Stimulated activated CD8-positive, alpha-beta memory T cell treated with anti-CD3 and anti-CD28 coated beads, Interleukin-15, amount 100 ng/mL, for 1 hour (primary cell): Measurements from ENCODE around the gene ENTREP1.

Experiments used
- DNase-seq: peaks from one replicate; pipeline ENCODE4 v3.0.0-alpha.2; 2020; ENCODE audit warnings: low read depth

The ENTREP1 gene

DNA sequence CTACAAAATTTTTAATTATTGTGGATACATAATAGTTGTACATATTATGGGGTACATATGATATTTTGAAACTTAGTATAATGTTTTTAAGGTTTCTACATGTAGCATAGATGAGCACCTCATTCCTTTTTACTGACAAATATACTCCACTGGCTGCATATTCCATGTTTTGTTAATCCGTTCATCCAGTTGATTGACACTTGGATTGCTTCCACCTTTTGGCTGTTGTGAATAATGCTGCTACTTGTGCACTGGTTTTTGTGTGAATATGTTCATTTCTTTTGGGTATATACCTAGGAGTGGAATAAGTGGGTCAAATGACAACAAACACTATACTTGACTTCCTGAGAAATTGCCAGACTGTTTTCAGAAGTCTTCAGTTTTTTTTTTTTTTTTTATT lies 2.8 kb upstream of the ENTREP1 start:
- no peak for DNase-seq

GRCh38 chr9:69323861-69324260 lies 1.2 kb upstream of the ENTREP1 start:
- DNase-seq = no peak

- no peak for DNase-seq
These were observed 596 bp downstream of the ENTREP1 start for GRCh38 chr9:69325409-69326212.

GRCh38 chr9:69326261-69326660 lies 1.2 kb downstream of the ENTREP1 start:
- no peak for DNase-seq

- no peak for DNase-seq
These were observed 5.6 kb downstream of the ENTREP1 start for GRCh38 chr9:69330580-69330979.

DNA sequence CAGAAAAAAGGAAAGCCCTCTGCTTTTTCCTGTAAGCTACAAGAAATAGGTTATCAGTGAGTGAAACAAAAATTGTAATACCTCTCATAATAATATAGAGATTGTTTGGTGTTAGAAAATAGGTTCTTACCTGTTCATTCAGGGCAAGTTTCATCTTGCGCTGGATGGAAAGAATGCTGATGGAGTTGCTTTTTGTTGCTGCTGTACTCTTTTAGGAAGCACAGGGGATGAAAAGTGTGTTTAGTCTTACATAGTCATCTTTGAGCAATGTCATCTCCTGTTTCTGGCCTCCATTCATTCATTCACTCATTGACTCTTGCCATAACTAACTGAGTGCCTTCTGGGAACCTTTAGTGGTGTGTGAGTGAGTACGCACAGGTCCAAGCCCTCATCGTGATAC lies 6.4 kb downstream of the ENTREP1 start:
- no peak for DNase-seq

GRCh38 chr9:69332067-69332685 lies 7.2 kb downstream of the ENTREP1 start:
- no peak for DNase-seq

GRCh38 chr9:69333716-69334115 lies 8.7 kb downstream of the ENTREP1 start:
- DNase-seq = no peak

DNA sequence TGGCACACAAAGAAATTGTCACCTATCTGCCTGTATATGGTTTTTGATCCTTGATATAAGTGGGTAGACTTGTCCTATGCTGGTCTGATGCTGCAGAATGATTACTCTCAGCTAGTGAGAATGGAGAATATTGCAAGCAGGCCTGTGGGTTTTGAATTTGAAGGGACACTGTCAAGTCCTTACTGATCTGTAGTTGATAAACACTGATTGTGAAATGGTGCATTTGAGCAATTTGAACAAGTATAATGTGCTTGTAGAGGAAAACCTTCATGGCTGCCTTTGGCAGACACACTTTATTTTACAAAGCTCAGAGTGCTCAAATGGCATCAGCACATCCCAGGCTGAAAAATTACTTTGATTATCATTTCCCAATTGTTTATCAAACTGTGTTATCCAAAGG lies 9.3 kb downstream of the ENTREP1 start:
- DNase-seq = no peak

DNA sequence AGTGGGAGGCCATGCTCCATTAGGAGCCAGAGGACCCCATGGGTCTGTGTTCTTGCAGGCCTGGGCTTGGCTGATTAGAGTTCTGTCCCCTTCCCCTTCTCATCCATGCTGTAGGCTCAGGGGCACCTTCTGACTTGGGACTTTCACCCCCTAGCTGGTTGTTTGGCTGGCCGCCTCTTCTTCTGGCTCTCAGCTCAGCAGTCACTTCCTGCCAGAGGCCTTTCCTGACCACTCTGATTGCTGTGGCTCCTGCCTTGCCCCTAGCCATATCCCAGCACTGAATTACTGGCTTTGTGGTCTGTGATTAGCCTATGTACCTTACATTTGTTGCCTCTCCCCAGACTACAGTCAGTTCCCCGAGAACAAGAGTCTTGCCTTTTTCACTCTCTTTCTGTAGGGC lies 14.6 kb downstream of the ENTREP1 start:
- DNase-seq = no peak

DNA sequence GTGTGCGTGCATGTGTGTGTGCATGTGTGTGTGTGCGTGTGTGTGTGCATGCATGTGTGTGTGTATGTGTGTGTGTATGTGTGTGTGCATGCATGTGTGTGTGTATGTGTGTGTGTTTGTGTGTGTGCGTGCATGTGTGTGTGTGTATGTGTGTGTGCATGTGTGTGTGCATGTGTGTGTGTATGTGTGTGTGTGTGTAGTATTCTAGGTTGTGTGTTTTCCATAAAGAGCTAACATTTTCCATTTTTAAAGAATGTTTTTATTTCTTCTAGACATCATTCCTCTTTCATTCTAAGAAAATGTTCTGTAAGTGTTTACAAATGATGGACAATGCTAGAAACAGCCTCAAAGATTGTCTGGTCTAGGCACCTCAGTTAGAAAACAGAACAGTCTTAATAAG lies 15.6 kb downstream of the ENTREP1 start:
- DNase-seq = no peak

DNA sequence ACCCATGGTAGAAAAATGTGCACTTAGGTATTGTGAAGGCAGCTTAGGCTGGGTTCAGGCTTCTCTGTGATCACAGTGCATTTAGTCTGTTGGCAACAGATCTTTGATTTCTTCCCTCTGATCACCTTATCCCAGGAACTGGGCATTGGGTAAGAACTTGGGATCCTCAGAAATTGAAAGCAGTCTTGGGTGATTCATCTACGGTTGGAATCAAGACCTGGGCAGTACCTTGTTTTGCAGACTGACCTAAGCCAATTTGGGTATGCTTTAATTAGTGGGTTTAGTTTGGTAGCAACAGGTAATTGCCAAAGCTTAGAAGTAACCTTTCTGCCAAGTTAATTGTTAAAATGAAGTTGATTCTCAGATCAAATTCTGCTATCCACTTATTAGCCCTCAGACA lies 17.8 kb downstream of the ENTREP1 start:
- DNase-seq = no peak

DNA sequence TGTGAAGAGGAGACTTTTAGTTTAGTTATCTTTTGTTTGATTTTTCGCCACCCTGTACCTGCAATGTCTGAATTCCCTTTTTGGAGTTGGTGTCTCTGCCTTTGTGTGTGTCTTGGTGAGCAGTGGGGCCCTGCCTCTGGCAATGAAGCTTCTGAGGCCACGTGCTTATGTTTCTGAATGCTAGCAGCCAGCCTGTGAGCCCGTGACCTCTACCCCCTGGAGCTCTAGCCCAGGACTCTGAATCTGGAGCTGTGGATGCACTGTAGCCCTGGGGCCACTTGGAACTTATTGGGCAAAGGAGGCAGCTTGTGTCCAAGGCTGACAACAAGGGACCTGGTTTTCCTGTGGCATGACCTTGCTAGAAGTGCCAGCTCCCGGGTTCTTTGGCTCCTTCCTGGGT lies 19.4 kb downstream of the ENTREP1 start:
- DNase-seq = no peak

DNA sequence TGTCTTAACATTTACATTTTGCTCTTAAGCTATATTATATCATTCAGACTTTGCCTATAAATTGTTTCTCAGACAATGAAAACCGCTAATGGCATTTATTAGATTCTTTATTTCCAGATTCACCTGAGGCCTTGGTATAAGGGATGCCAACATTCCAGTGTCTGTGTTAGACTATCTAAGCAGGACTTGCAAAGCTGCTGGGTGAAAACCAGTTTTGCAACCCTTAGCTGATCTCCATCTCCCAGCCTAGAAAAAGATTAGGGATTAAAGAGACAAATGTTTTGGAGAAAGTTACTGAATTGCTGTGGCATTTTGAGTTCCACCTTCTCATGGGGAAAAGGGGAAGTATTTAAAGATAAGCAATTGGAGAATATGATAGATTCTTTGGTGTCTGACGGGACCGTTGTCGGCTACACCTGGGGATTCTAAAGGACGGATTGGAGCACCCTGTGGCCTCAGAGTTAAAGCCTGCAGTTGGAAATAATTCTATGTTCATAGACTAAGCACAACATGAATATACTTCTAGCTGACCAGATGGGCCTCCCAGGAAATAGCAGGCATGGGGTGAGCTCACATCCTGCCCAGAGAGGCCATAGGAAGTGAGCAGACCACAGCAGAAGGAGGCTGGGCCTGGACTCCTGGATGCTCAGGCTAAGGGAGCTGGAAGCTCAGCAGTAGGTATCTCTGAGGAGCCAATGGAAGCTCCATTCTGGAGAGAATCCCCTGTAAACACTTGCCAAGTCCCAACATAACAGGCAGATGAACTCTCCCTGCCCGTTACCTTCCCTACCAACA lies 21.8 kb downstream of the ENTREP1 start:
- DNase-seq = no peak

GRCh38 chr9:69347607-69348006 lies 22.6 kb downstream of the ENTREP1 start:
- DNase-seq = no peak

DNA sequence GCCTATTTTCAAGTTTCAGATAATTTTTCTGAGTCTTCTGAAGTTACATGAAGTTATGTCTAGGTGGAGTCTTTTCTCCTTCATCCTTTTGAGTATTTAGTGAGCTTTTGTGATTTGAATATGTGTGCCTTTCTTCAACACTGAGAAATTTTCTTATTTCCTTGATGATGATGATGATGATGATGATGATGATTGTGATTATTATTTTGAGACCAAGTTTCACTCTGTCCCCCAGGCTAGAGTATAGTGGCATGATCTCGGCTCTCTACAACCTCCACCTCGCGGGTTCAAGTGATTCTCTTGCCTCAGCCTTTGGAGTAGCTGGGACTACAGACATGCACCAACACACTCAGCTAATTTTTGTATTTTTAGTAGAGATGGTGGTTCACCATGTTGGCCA lies 26.2 kb downstream of the ENTREP1 start:
- no peak for DNase-seq

DNA sequence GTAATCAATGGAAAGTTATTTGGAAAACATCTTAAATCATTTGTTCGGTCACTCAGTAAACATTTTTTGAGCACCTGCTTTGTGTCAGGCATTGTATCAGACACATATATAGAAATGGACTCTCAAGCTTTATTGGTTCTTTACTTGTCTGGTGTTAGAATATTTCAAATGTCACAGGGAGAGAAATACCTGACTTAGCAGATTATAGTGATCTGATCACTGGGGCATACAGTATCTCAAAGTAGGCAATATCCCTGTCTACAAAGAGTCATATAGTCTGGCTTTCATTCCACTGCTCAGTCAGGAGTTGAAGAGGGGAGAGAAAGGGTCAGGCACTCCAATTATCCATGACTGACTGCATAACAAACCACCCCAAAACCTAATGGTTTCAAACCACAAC lies 30.2 kb downstream of the ENTREP1 start:
- DNase-seq = no peak

DNA sequence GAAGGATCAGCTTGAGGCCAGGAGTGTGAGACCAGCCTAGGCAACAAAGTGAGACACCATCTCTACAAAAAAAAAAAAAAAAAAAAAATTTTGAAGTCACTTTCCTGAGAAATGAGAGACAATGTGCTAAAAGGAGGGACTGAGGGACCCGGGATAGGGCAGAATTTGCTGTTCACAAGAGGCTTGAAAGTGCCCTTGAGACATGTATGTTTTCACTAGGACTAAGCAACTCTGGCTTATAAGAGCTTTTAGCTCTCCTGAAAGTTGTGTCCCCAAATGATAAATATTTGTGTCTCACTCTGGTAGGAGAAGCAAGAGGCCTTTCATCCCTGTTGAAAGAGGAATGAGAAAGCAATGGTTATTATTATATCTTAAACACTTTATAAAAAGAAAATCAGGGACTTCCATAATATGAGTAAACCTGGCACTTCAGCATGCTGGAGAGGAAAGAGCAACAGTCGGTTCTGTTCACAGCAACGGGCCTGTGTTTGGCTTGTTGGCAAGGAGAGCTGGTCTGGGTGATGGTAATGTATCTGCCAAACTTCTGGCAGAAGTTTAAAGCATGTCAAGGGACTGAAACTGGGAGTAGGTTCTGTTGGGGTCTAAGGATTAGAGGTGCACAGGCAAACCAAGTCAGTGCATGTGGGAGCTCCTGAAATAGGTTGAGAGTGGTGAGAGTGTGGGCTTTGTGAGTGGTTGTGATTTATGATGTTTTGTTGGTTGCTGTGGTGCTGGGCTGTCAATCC lies 32.2 kb downstream of the ENTREP1 start:
- no peak for DNase-seq

DNA sequence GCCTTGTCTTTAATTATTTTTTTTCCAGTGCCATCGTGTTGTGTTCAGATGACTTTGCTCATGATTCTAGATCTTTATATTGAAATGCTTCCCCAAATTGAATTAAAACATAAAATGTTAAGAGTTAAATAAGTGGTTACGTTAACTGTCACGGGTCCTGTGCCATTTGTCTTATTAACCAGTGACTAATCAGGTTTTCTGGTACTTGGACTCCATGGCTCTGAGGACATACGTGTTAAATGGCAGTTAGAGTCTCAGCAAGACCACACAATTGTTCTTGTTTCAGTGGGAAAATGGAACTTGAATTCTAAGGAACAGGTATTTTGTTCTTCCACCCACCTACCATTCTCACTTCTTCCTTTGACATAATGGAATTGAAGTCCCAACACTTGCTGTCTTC lies 32.8 kb downstream of the ENTREP1 start:
- no peak for DNase-seq

- DNase-seq = no peak
These were observed 38.2 kb downstream of the ENTREP1 start for GRCh38 chr9:69363191-69363590.

DNA sequence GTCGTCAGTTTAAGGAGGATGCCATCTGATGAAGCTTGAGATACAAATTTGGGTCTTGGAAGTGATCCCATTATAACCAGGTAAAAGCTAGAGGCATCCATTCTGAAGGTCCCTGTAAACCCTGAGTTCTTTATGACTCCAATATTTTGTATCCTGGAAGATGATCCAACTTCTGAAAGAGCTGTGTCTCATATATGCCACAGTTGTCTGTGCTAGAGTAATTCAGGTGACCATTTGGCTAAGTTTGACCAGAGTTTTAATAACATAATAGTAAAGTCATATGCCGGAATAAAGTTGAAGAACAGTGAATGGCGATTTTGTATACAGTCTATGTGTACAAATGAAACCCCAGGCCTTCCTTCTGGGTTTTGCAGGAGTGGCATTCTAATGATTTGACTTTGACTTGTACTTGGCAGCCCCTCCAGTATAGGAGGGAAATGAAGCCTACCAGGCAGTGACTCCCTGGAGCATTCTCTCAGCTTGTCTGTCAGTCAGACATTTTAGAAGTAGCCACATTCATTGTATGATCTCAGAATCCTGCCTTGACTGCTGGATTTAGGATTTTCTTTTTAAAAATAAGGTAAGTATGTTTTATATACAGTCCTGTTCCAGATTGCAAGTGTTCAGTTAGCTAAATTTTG lies 39.6 kb downstream of the ENTREP1 start:
- DNase-seq = no peak

GRCh38 chr9:69370430-69370829 lies 45.4 kb downstream of the ENTREP1 start:
- DNase-seq = no peak
